Neuronal stem cell (in vitro differentiated cells): ENCODE measurements around the gene LOXHD1.

Experiments used
- DNase-seq: peaks from one replicate; pipeline ENCODE4 v3.0.0-alpha.2; 2013; ENCODE audit warnings: low spot score
- H2AFZ ChIP-seq: one replicate; pipeline ENCODE4 v1.6.1; 2013; ENCODE audit warnings: mild to moderate bottlenecking, low read length, inconsistent platforms
- H2AK5ac ChIP-seq: 2 replicates; pipeline ENCODE4 v1.6.1; 2013; ENCODE audit warnings: low read depth, mild to moderate bottlenecking, inconsistent platforms, low read length, moderate library complexity, mixed read lengths
- H2BK120ac ChIP-seq: 2 replicates; pipeline ENCODE4 v1.6.1; 2013; ENCODE audit warnings: low read depth, mild to moderate bottlenecking, inconsistent platforms, low read length, moderate library complexity, mixed read lengths
- H2BK12ac ChIP-seq: one replicate; pipeline ENCODE4 v1.6.1; 2013; ENCODE audit warnings: low read length, inconsistent platforms
- H2BK15ac ChIP-seq: 2 replicates; pipeline ENCODE4 v1.6.1; 2013; ENCODE audit warnings: mild to moderate bottlenecking, low read length, inconsistent platforms, mixed read lengths
- H2BK5ac ChIP-seq: one replicate; pipeline ENCODE4 v1.6.1; 2013; ENCODE audit warnings: inconsistent platforms, mild to moderate bottlenecking, low read length, moderate library complexity
- H3K14ac ChIP-seq: one replicate; pipeline ENCODE4 v1.6.1; 2013; ENCODE audit warnings: low read length, inconsistent platforms
- H3K18ac ChIP-seq: 2 replicates; pipeline ENCODE4 v1.6.1; 2013; ENCODE audit warnings: low read length, inconsistent platforms
- H3K23ac ChIP-seq: 2 replicates; pipeline ENCODE4 v1.6.1; 2013; ENCODE audit warnings: low read depth, mild to moderate bottlenecking, mixed read lengths, low read length, inconsistent platforms; ENCODE audit not compliant: poor library complexity
- H3K27ac ChIP-seq: replicated peaks from 3 replicates; pipeline ENCODE4 v1.5.1; 2013; ENCODE audit warnings: low read length, inconsistent platforms
- H3K27me3 ChIP-seq, 3 experiments: 2 replicates each; pipeline ENCODE4 v1.6.1; 2013; ENCODE audit warnings: low read length in 3 of 3, mild to moderate bottlenecking in 2 of 3, inconsistent platforms in 1 of 3, low read depth in 1 of 3, mixed read lengths in 1 of 3, moderate library complexity in 1 of 3; ENCODE audit not compliant: control insufficient read depth in 3 of 3, insufficient read depth in 3 of 3
- H3K36me3 ChIP-seq, 2 donors: replicated peaks in 1 of 2; 2 replicates each; pipeline ENCODE4 v1.6.1; 2013; ENCODE audit warnings: low read length in 2 of 2; ENCODE audit not compliant: control insufficient read depth in 2 of 2, insufficient read depth in 2 of 2
- H3K4ac ChIP-seq: 2 replicates; pipeline ENCODE4 v1.6.1; 2013; ENCODE audit warnings: inconsistent platforms, mild to moderate bottlenecking, low read length, moderate library complexity
- H3K4me1 ChIP-seq, 2 donors: 1 replicate in 1 of 2; 2 replicates in 1 of 2; pipeline ENCODE4 v1.6.1; 2013; ENCODE audit warnings: low read length in 2 of 2, low read depth in 1 of 2; ENCODE audit not compliant: control insufficient read depth in 2 of 2, insufficient read depth in 1 of 2
- H3K4me2 ChIP-seq: one replicate; pipeline ENCODE4 v1.6.1; 2013; ENCODE audit warnings: mild to moderate bottlenecking, low read length, inconsistent platforms; ENCODE audit not compliant: insufficient read depth, poor library complexity, severe bottlenecking
- H3K4me3 ChIP-seq, 2 donors: 2 replicates each; pipeline ENCODE4 v1.5.1; 2013; ENCODE audit warnings: low read length in 2 of 2, mild to moderate bottlenecking in 2 of 2, inconsistent platforms in 1 of 2, moderate library complexity in 1 of 2
- H3K79me1 ChIP-seq: one replicate; pipeline ENCODE4 v1.6.1; 2013; ENCODE audit warnings: low read depth, mild to moderate bottlenecking, inconsistent platforms, low read length, moderate library complexity
- H3K9ac ChIP-seq: one replicate; pipeline ENCODE4 v1.6.1; 2013; ENCODE audit warnings: mild to moderate bottlenecking, low read depth, low read length, inconsistent platforms; ENCODE audit not compliant: poor library complexity
- H3K9me3 ChIP-seq, 2 donors: replicated peaks in 1 of 2; 2 replicates each; pipeline versions ENCODE3 to v1.6.1; 2013; ENCODE audit warnings: low read length in 2 of 2, mild to moderate bottlenecking in 2 of 2, inconsistent platforms in 1 of 2, low read depth in 1 of 2, mixed read lengths in 1 of 2, moderate library complexity in 1 of 2; ENCODE audit not compliant: control insufficient read depth in 2 of 2, insufficient read depth in 1 of 2
- H4K8ac ChIP-seq: one replicate; pipeline ENCODE4 v1.6.1; 2013; ENCODE audit warnings: low read depth, mild to moderate bottlenecking, inconsistent platforms, low read length, moderate library complexity
- H4K91ac ChIP-seq: one replicate; pipeline ENCODE4 v1.6.1; 2013; ENCODE audit warnings: low read length, low read depth, mild to moderate bottlenecking, inconsistent platforms; ENCODE audit not compliant: poor library complexity
- WGBS, 2 donors: extraction: QIAGEN DNeasy Blood & Tissue Kit; methylation state at CpG; one replicate each; pipeline ENCODE4 v1.1.7; 2013; ENCODE audit warnings: missing lambda C conversion rate in 2 of 2, mixed read lengths in 1 of 2; ENCODE audit not compliant: insufficient read length in 2 of 2, insufficient replicate concordance in 1 of 2; ENCODE audit errors: extremely low coverage in 2 of 2; 5-methylcytosine and 5-hydroxymethylcytosine counted together

LOXHD1 gene

GRCh38 chr18:46449499-46449898 lies 207.5 kb downstream of the LOXHD1 start:
- H3K9ac ChIP-seq = no peak overlapping the region
- no peak overlapping the region for H4K8ac ChIP-seq
- no peak overlapping the region for H2BK12ac ChIP-seq
- no peak overlapping the region for H3K18ac ChIP-seq
- no peak overlapping the region for H3K27ac ChIP-seq
- DNase-seq = no peak
- no peak overlapping the region for H4K91ac ChIP-seq
- H3K14ac ChIP-seq = no peak overlapping the region
- H2AFZ ChIP-seq = no peak overlapping the region
- peaks cover 25 to 80% of the 10 kb centered on the region in 2 donors for H3K36me3 ChIP-seq
- H3K23ac ChIP-seq = no peak overlapping the region
- no peak overlapping the region for H3K4me3 ChIP-seq
- H2AK5ac ChIP-seq = no peak overlapping the region
- no peaks in the 10 kb centered on the region for H3K27me3 ChIP-seq
- no CpG with 5 or more reads among the region's 1 CpG for WGBS, 2 donors
- no peak overlapping the region for H3K4ac ChIP-seq
- no peak overlapping the region for H2BK120ac ChIP-seq
- no peak overlapping the region for H2BK15ac ChIP-seq
- H3K4me2 ChIP-seq = no peak overlapping the region
- H3K79me1 ChIP-seq = no peaks in the 10 kb centered on the region
- H3K9me3 ChIP-seq = peaks cover 8 to 14% of the 10 kb centered on the region in 2 donors
- H2BK5ac ChIP-seq = no peak overlapping the region
- no peaks in the 10 kb centered on the region for H3K4me1 ChIP-seq

- no peak overlapping the region for H3K4me2 ChIP-seq
- H3K9me3 ChIP-seq = peaks cover 12 to 14% of the 10 kb centered on the region in 2 donors
- H3K18ac ChIP-seq = no peak overlapping the region
- no peaks in the 10 kb centered on the region for H3K4me1 ChIP-seq
- H3K27ac ChIP-seq = no peak overlapping the region
- no peak overlapping the region for H2AK5ac ChIP-seq
- H2BK15ac ChIP-seq = no peak overlapping the region
- no peak for DNase-seq
- no peak overlapping the region for H3K4me3 ChIP-seq
- H3K9ac ChIP-seq = no peak overlapping the region
- no peak overlapping the region for H4K8ac ChIP-seq
- no peak overlapping the region for H2BK5ac ChIP-seq
- peaks cover 25 to 80% of the 10 kb centered on the region in 2 donors for H3K36me3 ChIP-seq
- H3K14ac ChIP-seq = no peak overlapping the region
- no peak overlapping the region for H2BK12ac ChIP-seq
- no peaks in the 10 kb centered on the region for H3K79me1 ChIP-seq
- H2BK120ac ChIP-seq = no peak overlapping the region
- H2AFZ ChIP-seq = no peak overlapping the region
- H4K91ac ChIP-seq = no peak overlapping the region
- no CpG with 5 or more reads among the region's 2 CpGs for WGBS, 2 donors
- no peak overlapping the region for H3K23ac ChIP-seq
- H3K27me3 ChIP-seq = no peaks in the 10 kb centered on the region
- no peak overlapping the region for H3K4ac ChIP-seq
These were observed 208.0 kb downstream of the LOXHD1 start for GRCh38 chr18:46449033-46449432.

- no peak for DNase-seq
- Histone ChIP-seq H2AK5ac (no peak overlapping the region), H3K4me2 (no peak overlapping the region), H3K9me3 (peaks cover 14 to 15% of the 10 kb centered on the region in 2 donors), H2BK12ac (no peak overlapping the region), H3K14ac (no peak overlapping the region), H3K9ac (peak overlapping the region; percentile 38), H3K23ac (no peak overlapping the region), H4K8ac (no peak overlapping the region), H3K79me1 (no peaks in the 10 kb centered on the region), H4K91ac (no peak overlapping the region), H3K27me3 (no peaks in the 10 kb centered on the region), H3K27ac (no peak overlapping the region), H2BK120ac (no peak overlapping the region), H2AFZ (no peak overlapping the region), H3K4ac (no peak overlapping the region), H3K4me1 (no peaks in the 10 kb centered on the region), H3K36me3 (peaks cover 25 to 77% of the 10 kb centered on the region in 2 donors), H2BK15ac (no peak overlapping the region), H3K18ac (no peak overlapping the region), H3K4me3 (peak overlapping the region in 1 of 2 donors; percentile 13), H2BK5ac (no peak overlapping the region)
- no CpG with 5 or more reads among the region's 4 CpGs for WGBS, 2 donors
These were observed 208.7 kb downstream of the LOXHD1 start for GRCh38 chr18:46448347-46448746.

GRCh38 chr18:46447792-46448191 lies 209.2 kb downstream of the LOXHD1 start:
- H3K9me3 ChIP-seq = peaks cover 13 to 20% of the 10 kb centered on the region in 2 donors
- no peak overlapping the region for H4K8ac ChIP-seq

More at GRCh38 chr18:46447792-46448191, 209.2 kb downstream of the LOXHD1 start:
- no peak overlapping the region for H3K4ac ChIP-seq
- H3K14ac ChIP-seq = no peak overlapping the region
- DNase-seq = no peak
- H3K23ac ChIP-seq = no peak overlapping the region
- no peak overlapping the region for H2BK5ac ChIP-seq
- no peak overlapping the region for H2BK12ac ChIP-seq
- no peaks in the 10 kb centered on the region for H3K79me1 ChIP-seq
- H2BK15ac ChIP-seq = no peak overlapping the region
- H2AK5ac ChIP-seq = no peak overlapping the region
- H3K4me3 ChIP-seq = no peak overlapping the region
- H2AFZ ChIP-seq = no peak overlapping the region
- H3K4me2 ChIP-seq = no peak overlapping the region
- no CpG with 5 or more reads among the region's 5 CpGs for WGBS, 2 donors
- no peak overlapping the region for H3K27ac ChIP-seq
- H3K9ac ChIP-seq = peak overlapping the region; percentile 38
- H2BK120ac ChIP-seq = no peak overlapping the region
- H3K27me3 ChIP-seq = no peaks in the 10 kb centered on the region
- H3K4me1 ChIP-seq = no peaks in the 10 kb centered on the region
- no peak overlapping the region for H3K18ac ChIP-seq
- H3K36me3 ChIP-seq = peaks cover 22 to 72% of the 10 kb centered on the region in 2 donors
- H4K91ac ChIP-seq = no peak overlapping the region
